GM23338 (cell line): ENCODE results near the gene DHDDS. TPM values are rescaled to one million over a fixed set of nuclear protein-coding genes. Genes with fewer than 3 reads are reported as not detected.
"Not testable (repeated sequence)": the region's sequence is repeated elsewhere in the genome, so short reads cannot be mapped to it uniquely, and the experiment has no call there.

Experiments
- ATAC-seq: fragments of 200-7000 bp; cut with Tn5 transposase; 3 replicates; pipeline ENCODE4 v1.9.1; 2020
- DNase-seq: peaks from one replicate; pipeline ENCODE4 v3.0.0-alpha.2; 2015; ENCODE audit warnings: low spot score
- H2AFZ ChIP-seq: fragments of 200-600 bp; sonication (generic); 2 replicates; pipeline ENCODE4 v1.8.0; 2016; ENCODE audit warnings: antibody characterized with exemption, mild to moderate bottlenecking, moderate library complexity
- H3F3A ChIP-seq: fragments of 200-600 bp; sonication (generic); replicated peaks from 2 replicates; pipeline ENCODE4 v1.8.0; 2017; ENCODE audit warnings: antibody characterized with exemption, mixed run types, low read depth
- H3K27ac ChIP-seq: fragments of 200-600 bp; sonication (generic); 2 replicates; pipeline ENCODE4 v1.6.1; 2016; ENCODE audit warnings: low read depth
- H3K27me3 ChIP-seq: fragments of 200-600 bp; sonication (generic); 2 replicates; pipeline ENCODE4 v1.8.0; 2016; ENCODE audit warnings: mild to moderate bottlenecking, mixed run types, moderate library complexity; ENCODE audit not compliant: insufficient read depth
- H3K36me3 ChIP-seq: fragments of 200-600 bp; sonication (generic); 2 replicates; pipeline ENCODE4 v1.8.0; 2016; ENCODE audit warnings: mild to moderate bottlenecking; ENCODE audit not compliant: insufficient read depth
- H3K4me1 ChIP-seq: fragments of 200-600 bp; sonication (generic); 2 replicates; pipeline ENCODE4 v1.8.0; 2016; ENCODE audit warnings: mild to moderate bottlenecking, moderate library complexity; ENCODE audit not compliant: insufficient read depth
- H3K4me2 ChIP-seq: fragments of 200-600 bp; sonication (generic); 2 replicates; pipeline ENCODE4 v1.7.1; 2017; ENCODE audit warnings: mixed run types
- H3K4me3 ChIP-seq: fragments of 200-600 bp; sonication (generic); 2 replicates; pipeline ENCODE4 v1.6.1; 2016; ENCODE audit warnings: mixed run types
- H3K79me2 ChIP-seq: fragments of 200-600 bp; sonication (generic); replicated peaks from 2 replicates; pipeline ENCODE4 v1.8.0; 2017; ENCODE audit warnings: mild to moderate bottlenecking; ENCODE audit not compliant: insufficient read depth
- H3K9me2 ChIP-seq: fragments of 200-600 bp; sonication (generic); 2 replicates; pipeline ENCODE4 v1.8.0; 2017; ENCODE audit not compliant: insufficient read depth
- H4K20me1 ChIP-seq: fragments of 200-600 bp; sonication (generic); replicated peaks from 2 replicates; pipeline ENCODE4 v1.8.0; 2017; ENCODE audit warnings: mild to moderate bottlenecking; ENCODE audit not compliant: insufficient read depth
- H3K27ac Mint-ChIP-seq: 2 replicates; pipeline ENCODE4 v1.8.0; 2020; ENCODE audit warnings: inconsistent platforms, mild to moderate bottlenecking, moderate library complexity, mixed read lengths
- H3K27me3 Mint-ChIP-seq: 3 replicates; pipeline ENCODE4 v1.8.0; 2022; ENCODE audit warnings: low read depth, mild to moderate bottlenecking, moderate library complexity, mixed read lengths, inconsistent platforms; ENCODE audit not compliant: insufficient read depth, poor library complexity
- H3K36me3 Mint-ChIP-seq: 3 replicates; pipeline ENCODE4 v1.8.0; 2021; ENCODE audit warnings: low read depth, mild to moderate bottlenecking, inconsistent platforms, moderate library complexity, mixed read lengths
- H3K4me1 Mint-ChIP-seq: 3 replicates; pipeline ENCODE4 v1.8.0; 2020; ENCODE audit warnings: mild to moderate bottlenecking, inconsistent platforms, mixed read lengths
- H3K4me3 Mint-ChIP-seq: 3 replicates; pipeline ENCODE4 v1.8.0; 2021; ENCODE audit warnings: moderate library complexity, mild to moderate bottlenecking, inconsistent platforms, mixed read lengths
- H3K9me3 Mint-ChIP-seq: 3 replicates; pipeline ENCODE4 v1.8.0; 2020; ENCODE audit warnings: moderate library complexity, mild to moderate bottlenecking, inconsistent platforms, mixed read lengths
- CREB1 ChIP-seq: fragments of 250-450 bp; sonication (Bioruptor Pico); IDR thresholded peaks from 2 replicates; pipeline ENCODE4 v1.5.0; 2020; ENCODE audit warnings: low read depth, mild to moderate bottlenecking, moderate library complexity
- EZH2 ChIP-seq: fragments of 200-600 bp; sonication (generic); IDR thresholded peaks from one replicate; pipeline ENCODE4 v1.8.0; 2017; ENCODE audit warnings: antibody characterized with exemption, mild to moderate bottlenecking, low read depth; ENCODE audit not compliant: unreplicated experiment
- EZH2phosphoT487 ChIP-seq: fragments of 200-600 bp; sonication (generic); IDR thresholded peaks from one replicate; pipeline ENCODE4 v1.8.1; 2018; ENCODE audit warnings: antibody characterized with exemption; ENCODE audit not compliant: unreplicated experiment
- JUNB ChIP-seq: IDR thresholded peaks from one replicate; pipeline ENCODE4 v1.6.1; 2016; ENCODE audit warnings: antibody characterized with exemption; ENCODE audit not compliant: unreplicated experiment
- NANOG ChIP-seq: IDR thresholded peaks from 2 replicates; pipeline ENCODE4 v1.6.1; 2016; ENCODE audit warnings: antibody characterized with exemption, borderline replicate concordance
- POLR2AphosphoS5 ChIP-seq: IDR thresholded peaks from 2 replicates; pipeline ENCODE4 v1.6.1; 2016; ENCODE audit warnings: antibody characterized with exemption, low read depth
- STAT1 ChIP-seq: IDR thresholded peaks from one replicate; pipeline ENCODE4 v1.6.1; 2016; ENCODE audit warnings: antibody characterized with exemption; ENCODE audit not compliant: unreplicated experiment
- ZNF114 ChIP-seq: fragments of 250-450 bp; sonication (Bioruptor Pico); IDR thresholded peaks from 2 replicates; pipeline ENCODE4 v1.5.0; 2020; ENCODE audit warnings: mild to moderate bottlenecking, moderate library complexity
- ZNF331 ChIP-seq: fragments of 250-450 bp; sonication (Bioruptor Pico); IDR thresholded peaks from 2 replicates; pipeline ENCODE4 v1.5.0; 2020; ENCODE audit warnings: low read depth, mild to moderate bottlenecking, moderate library complexity
- polyA plus RNA-seq: library from polyadenylated mRNA; unstranded; fragments of >200 nt; fragmentation: Nextera tagmentation; extraction: Ambion mirVana; gene quantifications from 2 replicates; pipeline ENCODE4 v1.2.1, GENCODE V29; 2016
- total RNA-seq: library from RNA; depleted of rRNA; stranded (reverse); fragments of >200 nt; shearing (Covaris generic); gene quantifications from 2 replicates; pipeline ENCODE4 v1.2.3, GENCODE V29; 2014
- TF ChIP-seq, protein P1 (sequence below): IDR thresholded peaks from 2 replicates; pipeline ENCODE4 v1.6.1; 2016; ENCODE audit warnings: antibody characterized with exemption
- TF ChIP-seq, protein P2 (sequence below), 2 experiments: fragments of 200-600 bp in 1 of 2; sonication (generic) in 1 of 2; conservative IDR thresholded peaks; 2 replicates each; pipeline versions ENCODE4 v1.5.1 to v1.6.1; 2016 to 2017; ENCODE audit warnings: antibody characterized with exemption in 2 of 2, low read depth in 2 of 2, mild to moderate bottlenecking in 2 of 2, moderate library complexity in 1 of 2
- TF ChIP-seq, protein P3 (sequence below): IDR thresholded peaks from one replicate; pipeline ENCODE4 v1.6.1; 2018; ENCODE audit warnings: antibody characterized with exemption; ENCODE audit not compliant: unreplicated experiment

Gene DHDDS
- total and polyA plus RNA-seq, 2 experiments from 2014 or later = 32.6 to 49.5 TPM

DNA sequence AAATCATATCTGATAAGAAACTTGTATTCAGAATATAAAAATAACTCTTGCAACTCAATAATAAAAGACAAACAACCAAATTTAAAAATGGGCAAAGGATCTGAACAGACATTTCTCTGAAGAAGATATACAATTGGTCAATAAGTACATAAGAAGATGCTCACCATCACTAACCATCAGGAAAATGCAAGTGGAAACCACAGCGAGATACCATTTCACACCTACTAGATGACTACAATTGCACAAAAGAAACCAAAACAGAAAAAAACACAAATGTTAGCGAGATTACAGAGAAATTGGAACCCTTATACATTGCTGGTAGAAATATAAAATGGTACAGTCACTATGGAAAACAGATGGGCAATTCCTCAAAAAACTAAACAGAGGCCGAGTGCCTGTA, 48.0 kb upstream of the DHDDS start:
- no peaks in the 10 kb centered on the region for H4K20me1 ChIP-seq
- TF ChIP-seq CREB1 (CRISPR knock-in tag) (no peak), ZNF331 (CRISPR knock-in tag) (no peak)
- H3K27me3 ChIP-seq = no peaks in the 10 kb centered on the region
- Mint-ChIP-seq H3K27me3 (peaks cover 2% of the 10 kb centered on the region), H3K4me1 (peaks cover 5% of the 10 kb centered on the region; the same call in 2 of the 3 replicates), H3K27ac (no peak overlapping the region), H3K4me3 (no peak overlapping the region), H3K9me3 (no peaks in the 10 kb centered on the region; the same call in 2 of the 3 replicates), H3K36me3 (no peaks in the 10 kb centered on the region)
- H3K36me3 ChIP-seq = no peaks in the 10 kb centered on the region
- no peak overlapping the region for H3K27ac ChIP-seq
- H3K79me2 ChIP-seq = no peaks in the 10 kb centered on the region
- no peak for ATAC-seq
- H3F3A ChIP-seq = no peaks in the 10 kb centered on the region
- H3K9me2 ChIP-seq = no peaks in the 10 kb centered on the region
- peak overlapping the region; percentile 80 for H2AFZ ChIP-seq
- H3K4me2 ChIP-seq = no peak overlapping the region
- no peak for DNase-seq
- H3K4me1 ChIP-seq = no peaks in the 10 kb centered on the region
- H3K4me3 ChIP-seq = no peak overlapping the region

DNA sequence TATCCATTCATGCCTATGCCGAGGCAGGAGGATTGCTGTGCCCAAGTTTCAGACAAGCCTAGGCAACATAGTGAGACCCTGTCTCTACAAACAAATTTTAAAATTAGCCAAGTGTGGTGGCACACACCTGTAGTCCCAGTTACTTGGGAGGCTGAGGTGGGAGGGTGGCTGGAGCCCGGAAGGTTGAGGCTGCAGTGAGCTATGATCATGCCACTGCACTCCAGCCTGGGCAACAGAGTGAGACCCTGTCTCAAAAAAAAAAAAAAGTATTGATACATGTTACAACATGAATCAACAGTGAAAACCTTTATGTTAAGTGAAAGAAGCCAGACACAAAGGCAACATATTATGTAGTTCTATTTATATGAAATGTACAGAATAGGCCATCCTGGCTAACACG, 47.1 kb upstream of the DHDDS start:
- not testable (repeated sequence) for H3K4me1 ChIP-seq, H3F3A ChIP-seq, H3K4me1 Mint-ChIP-seq, H3K9me3 Mint-ChIP-seq, H3K27ac ChIP-seq, H3K4me3 Mint-ChIP-seq, H3K4me2 ChIP-seq, H3K27me3 Mint-ChIP-seq, H3K36me3 Mint-ChIP-seq, H3K27ac Mint-ChIP-seq, DNase-seq, H2AFZ ChIP-seq, H3K79me2 ChIP-seq, H3K36me3 ChIP-seq, H4K20me1 ChIP-seq, H3K27me3 ChIP-seq, ATAC-seq, H3K4me3 ChIP-seq, H3K9me2 ChIP-seq

DNA sequence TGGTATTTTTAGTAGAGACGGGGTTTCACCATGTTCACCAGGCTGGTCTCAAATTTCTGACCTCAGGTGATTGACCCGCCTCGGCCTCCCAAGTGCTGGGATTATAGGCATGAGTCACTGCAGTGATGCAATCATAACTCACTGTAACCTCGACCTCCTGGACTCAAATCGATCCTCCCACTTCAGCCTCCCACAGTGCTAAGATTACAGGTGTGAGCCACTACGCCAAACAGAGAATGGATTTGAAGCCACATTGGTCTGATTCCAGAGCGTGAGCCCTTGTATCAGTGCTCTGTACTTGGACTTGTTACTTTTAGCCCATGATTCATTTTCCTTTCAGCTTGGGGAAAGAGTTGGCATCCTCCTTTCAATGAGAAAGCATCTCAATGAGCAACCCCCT, 44.7 kb upstream of the DHDDS start:
- Histone ChIP-seq H3K9me2 (no peaks in the 10 kb centered on the region), H4K20me1 (no peaks in the 10 kb centered on the region), H3K27me3 (no peaks in the 10 kb centered on the region), H3K36me3 (no peaks in the 10 kb centered on the region), H2AFZ (no peak overlapping the region), H3K79me2 (no peaks in the 10 kb centered on the region), H3K4me2 (no peak overlapping the region), H3K27ac (no peak overlapping the region), H3F3A (no peaks in the 10 kb centered on the region), H3K4me3 (no peak overlapping the region), H3K4me1 (peaks cover 15% of the 10 kb centered on the region)
- no peak overlapping the region for H3K4me3 Mint-ChIP-seq
- DNase-seq = no peak
- H3K27ac Mint-ChIP-seq = no peak overlapping the region
- H3K9me3 Mint-ChIP-seq = no peaks in the 10 kb centered on the region; the same call in 2 of the 3 replicates
- H3K36me3 Mint-ChIP-seq = no peaks in the 10 kb centered on the region
- peaks cover 24% of the 10 kb centered on the region for H3K4me1 Mint-ChIP-seq
- peaks cover 10% of the 10 kb centered on the region for H3K27me3 Mint-ChIP-seq
- ATAC-seq = no peak
- TF ChIP-seq JUNB (no peak), ZNF331 (CRISPR knock-in tag) (no peak), ZNF114 (CRISPR knock-in tag) (no peak), EZH2 (no peak), NANOG (no peak), POLR2AphosphoS5 (no peak), STAT1 (no peak), EZH2phosphoT487 (no peak), CREB1 (CRISPR knock-in tag) (no peak)
- TF ChIP-seq, protein P1, sequence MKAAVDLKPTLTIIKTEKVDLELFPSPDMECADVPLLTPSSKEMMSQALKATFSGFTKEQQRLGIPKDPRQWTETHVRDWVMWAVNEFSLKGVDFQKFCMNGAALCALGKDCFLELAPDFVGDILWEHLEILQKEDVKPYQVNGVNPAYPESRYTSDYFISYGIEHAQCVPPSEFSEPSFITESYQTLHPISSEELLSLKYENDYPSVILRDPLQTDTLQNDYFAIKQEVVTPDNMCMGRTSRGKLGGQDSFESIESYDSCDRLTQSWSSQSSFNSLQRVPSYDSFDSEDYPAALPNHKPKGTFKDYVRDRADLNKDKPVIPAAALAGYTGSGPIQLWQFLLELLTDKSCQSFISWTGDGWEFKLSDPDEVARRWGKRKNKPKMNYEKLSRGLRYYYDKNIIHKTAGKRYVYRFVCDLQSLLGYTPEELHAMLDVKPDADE = no peak
- TF ChIP-seq, protein P2, sequence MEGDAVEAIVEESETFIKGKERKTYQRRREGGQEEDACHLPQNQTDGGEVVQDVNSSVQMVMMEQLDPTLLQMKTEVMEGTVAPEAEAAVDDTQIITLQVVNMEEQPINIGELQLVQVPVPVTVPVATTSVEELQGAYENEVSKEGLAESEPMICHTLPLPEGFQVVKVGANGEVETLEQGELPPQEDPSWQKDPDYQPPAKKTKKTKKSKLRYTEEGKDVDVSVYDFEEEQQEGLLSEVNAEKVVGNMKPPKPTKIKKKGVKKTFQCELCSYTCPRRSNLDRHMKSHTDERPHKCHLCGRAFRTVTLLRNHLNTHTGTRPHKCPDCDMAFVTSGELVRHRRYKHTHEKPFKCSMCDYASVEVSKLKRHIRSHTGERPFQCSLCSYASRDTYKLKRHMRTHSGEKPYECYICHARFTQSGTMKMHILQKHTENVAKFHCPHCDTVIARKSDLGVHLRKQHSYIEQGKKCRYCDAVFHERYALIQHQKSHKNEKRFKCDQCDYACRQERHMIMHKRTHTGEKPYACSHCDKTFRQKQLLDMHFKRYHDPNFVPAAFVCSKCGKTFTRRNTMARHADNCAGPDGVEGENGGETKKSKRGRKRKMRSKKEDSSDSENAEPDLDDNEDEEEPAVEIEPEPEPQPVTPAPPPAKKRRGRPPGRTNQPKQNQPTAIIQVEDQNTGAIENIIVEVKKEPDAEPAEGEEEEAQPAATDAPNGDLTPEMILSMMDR (conservative IDR thresholded peaks at IDR 0.05; ENCODE audit: low read depth in 2 of 2) = no peak
- TF ChIP-seq, protein P3, sequence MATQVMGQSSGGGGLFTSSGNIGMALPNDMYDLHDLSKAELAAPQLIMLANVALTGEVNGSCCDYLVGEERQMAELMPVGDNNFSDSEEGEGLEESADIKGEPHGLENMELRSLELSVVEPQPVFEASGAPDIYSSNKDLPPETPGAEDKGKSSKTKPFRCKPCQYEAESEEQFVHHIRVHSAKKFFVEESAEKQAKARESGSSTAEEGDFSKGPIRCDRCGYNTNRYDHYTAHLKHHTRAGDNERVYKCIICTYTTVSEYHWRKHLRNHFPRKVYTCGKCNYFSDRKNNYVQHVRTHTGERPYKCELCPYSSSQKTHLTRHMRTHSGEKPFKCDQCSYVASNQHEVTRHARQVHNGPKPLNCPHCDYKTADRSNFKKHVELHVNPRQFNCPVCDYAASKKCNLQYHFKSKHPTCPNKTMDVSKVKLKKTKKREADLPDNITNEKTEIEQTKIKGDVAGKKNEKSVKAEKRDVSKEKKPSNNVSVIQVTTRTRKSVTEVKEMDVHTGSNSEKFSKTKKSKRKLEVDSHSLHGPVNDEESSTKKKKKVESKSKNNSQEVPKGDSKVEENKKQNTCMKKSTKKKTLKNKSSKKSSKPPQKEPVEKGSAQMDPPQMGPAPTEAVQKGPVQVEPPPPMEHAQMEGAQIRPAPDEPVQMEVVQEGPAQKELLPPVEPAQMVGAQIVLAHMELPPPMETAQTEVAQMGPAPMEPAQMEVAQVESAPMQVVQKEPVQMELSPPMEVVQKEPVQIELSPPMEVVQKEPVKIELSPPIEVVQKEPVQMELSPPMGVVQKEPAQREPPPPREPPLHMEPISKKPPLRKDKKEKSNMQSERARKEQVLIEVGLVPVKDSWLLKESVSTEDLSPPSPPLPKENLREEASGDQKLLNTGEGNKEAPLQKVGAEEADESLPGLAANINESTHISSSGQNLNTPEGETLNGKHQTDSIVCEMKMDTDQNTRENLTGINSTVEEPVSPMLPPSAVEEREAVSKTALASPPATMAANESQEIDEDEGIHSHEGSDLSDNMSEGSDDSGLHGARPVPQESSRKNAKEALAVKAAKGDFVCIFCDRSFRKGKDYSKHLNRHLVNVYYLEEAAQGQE = no peak
